Measurements from ENCODE around the gene GBP5. TPM values are rescaled to one million over a fixed set of nuclear protein-coding genes. Genes with fewer than 3 reads are reported as not detected.
"Not testable (repeated sequence)": the region's sequence is repeated elsewhere in the genome, so short reads cannot be mapped to it uniquely, and the experiment has no call there.

Gene GBP5
- total and polyA plus RNA-seq, 4 experiments from 2014 or later: 37.9 to 124 (median 77.7) TPM

DNA sequence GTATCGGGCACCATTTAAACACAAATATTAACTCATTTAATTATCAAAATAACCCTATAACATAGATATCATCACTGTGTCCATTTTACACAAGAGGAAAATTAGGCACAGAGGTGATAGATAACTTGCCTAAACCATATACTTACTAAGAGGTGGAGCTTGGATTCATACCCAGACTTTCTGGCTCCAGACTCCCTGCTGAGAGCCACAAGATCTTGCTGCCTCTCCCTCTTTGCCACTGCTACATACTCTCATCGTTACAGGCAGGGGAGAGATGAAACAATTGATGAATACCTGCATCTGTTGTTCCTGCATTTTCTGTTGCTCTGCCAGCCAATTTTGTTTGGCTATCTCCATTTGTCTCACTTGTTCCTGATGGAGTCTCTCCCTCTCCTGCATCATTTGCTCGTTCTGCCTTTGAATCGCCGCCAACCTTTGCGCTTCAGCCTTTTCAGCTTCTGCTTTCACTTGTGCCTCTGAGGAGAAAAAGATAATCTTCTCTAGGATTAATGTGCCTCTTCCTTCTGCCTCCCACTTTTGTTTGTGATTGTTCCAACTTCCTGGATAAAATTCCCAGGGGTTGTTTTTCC lies 10.6 kb downstream of the GBP5 start:
- no peaks in the 10 kb centered on the region for H3K27me3 ChIP-seq (ENCODE audit: insufficient read depth, low read length)
- H3K4me1 ChIP-seq (ENCODE audit: insufficient read depth, low read length): peaks cover 92% of the 10 kb centered on the region
- no peaks in the 10 kb centered on the region for H3K9me3 ChIP-seq (ENCODE audit: control insufficient read depth in 1 of 2, low read length in 2 of 2)
- peak overlapping the region in 1 of 2 donors; percentile 29 for H3K4me3 ChIP-seq (ENCODE audit: low read length in 2 of 2)
- no peak overlapping the region for H3K27ac ChIP-seq (ENCODE audit: low read depth, low read length)
- H3K9me3 Mint-ChIP-seq: peaks cover 0 to 6% (median 2%) of the 10 kb centered on the region in 8 donors
- POLR2A ChIA-PET (ENCODE audit: partially characterized antibody): interaction anchor here (0.9 to 6.3 kb wide), 2 partner anchors 12 to 135 kb away, joined by 3 to 72 read pairs; partner anchors contain the start of gene GBP5
- no peaks in the 10 kb centered on the region for H3K27me3 Mint-ChIP-seq
- H3K4me3 Mint-ChIP-seq: peak overlapping the region in 7 of 8 donors; percentile 32 to 74 (median 42)
- DNase-seq: no peak
- H3K4me1 Mint-ChIP-seq: peaks cover 58 to 75% (median 66%) of the 10 kb centered on the region in 4 donors
- intact Hi-C loops (cut with micrococcal nuclease): no loop called here
- peaks cover 51% of the 10 kb centered on the region for H3K36me3 ChIP-seq (ENCODE audit: insufficient read depth, low read length)
- H3K27ac Mint-ChIP-seq: peak overlapping the region; percentile 18 to 90 (median 75)
- CTCF ChIA-PET (ENCODE audit: partially characterized antibody): no interaction called here
- H3K36me3 Mint-ChIP-seq: peaks cover 66 to 76% of the 10 kb centered on the region in 2 donors

DNA sequence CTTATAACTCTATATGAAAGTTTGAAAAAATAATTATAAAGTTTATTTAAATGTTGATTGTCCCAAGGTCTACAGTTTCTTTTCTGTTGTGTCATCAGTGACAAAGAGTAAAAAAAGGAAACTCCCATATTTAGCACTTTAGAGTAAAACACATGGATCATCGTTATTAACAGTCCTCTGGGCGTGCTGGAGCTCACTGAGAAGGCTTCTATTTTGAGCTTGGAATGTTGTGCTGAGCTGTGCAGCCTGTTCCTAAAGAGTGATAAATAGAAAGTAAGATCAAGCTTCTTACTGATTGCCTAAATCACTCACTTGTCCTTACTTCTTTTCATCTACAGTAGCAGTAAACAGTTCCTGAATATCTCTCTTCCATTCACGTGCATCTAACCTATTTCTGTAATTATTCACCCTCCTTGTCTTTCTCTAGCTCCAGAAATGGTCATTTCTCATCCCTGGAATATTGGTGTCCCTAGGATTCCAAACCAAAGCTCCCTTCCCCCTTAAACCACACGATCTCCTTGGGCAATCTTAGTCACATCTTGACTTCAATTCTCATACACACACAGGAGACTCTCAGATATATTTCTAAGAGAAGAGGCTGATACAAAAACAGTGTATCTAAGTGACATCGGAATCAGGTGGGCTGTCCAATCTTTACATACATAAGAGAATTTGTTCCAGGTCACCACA lies 11.9 kb downstream of the GBP5 start:
- H3K9me3 Mint-ChIP-seq: peaks cover 0 to 8% (median 3%) of the 10 kb centered on the region in 8 donors
- no peak for DNase-seq
- ChIA-PET POLR2A (ENCODE audit: partially characterized antibody) (interaction anchor here (1.4 to 6.3 kb wide), 3 partner anchors 8 to 61 kb away, joined by 5 to 72 read pairs (median 21); partner anchors contain the start of genes GBP4 and GBP5), CTCF (ENCODE audit: partially characterized antibody) (interaction anchor here (0.6 to 1.5 kb wide), 5 partner anchors 9 to 277 kb away, joined by 3 to 6 read pairs (median 4); partner anchors contain the start of gene GBP4)
- peaks cover 51 to 68% (median 60%) of the 10 kb centered on the region in 4 donors for H3K4me1 Mint-ChIP-seq
- peak overlapping the region in 1 of 2 donors; percentile 14 for H3K4me3 ChIP-seq (ENCODE audit: low read length in 2 of 2)
- H3K36me3 Mint-ChIP-seq: peaks cover 60 to 71% of the 10 kb centered on the region in 2 donors
- intact Hi-C loops (cut with micrococcal nuclease): no loop called here
- H3K27me3 ChIP-seq (ENCODE audit: insufficient read depth, low read length): no peaks in the 10 kb centered on the region
- peak overlapping the region; percentile 3 for H3K27ac ChIP-seq (ENCODE audit: low read depth, low read length)
- peaks cover 85% of the 10 kb centered on the region for H3K4me1 ChIP-seq (ENCODE audit: insufficient read depth, low read length)
- H3K27ac Mint-ChIP-seq: peak overlapping the region; percentile 22 to 90 (median 82)
- no peaks in the 10 kb centered on the region for H3K27me3 Mint-ChIP-seq
- H3K4me3 Mint-ChIP-seq: peak overlapping the region in 7 of 8 donors; percentile 59 to 84 (median 72)
- no peaks in the 10 kb centered on the region for H3K9me3 ChIP-seq (ENCODE audit: control insufficient read depth in 1 of 2, low read length in 2 of 2)
- H3K36me3 ChIP-seq (ENCODE audit: insufficient read depth, low read length): peaks cover 43% of the 10 kb centered on the region

DNA sequence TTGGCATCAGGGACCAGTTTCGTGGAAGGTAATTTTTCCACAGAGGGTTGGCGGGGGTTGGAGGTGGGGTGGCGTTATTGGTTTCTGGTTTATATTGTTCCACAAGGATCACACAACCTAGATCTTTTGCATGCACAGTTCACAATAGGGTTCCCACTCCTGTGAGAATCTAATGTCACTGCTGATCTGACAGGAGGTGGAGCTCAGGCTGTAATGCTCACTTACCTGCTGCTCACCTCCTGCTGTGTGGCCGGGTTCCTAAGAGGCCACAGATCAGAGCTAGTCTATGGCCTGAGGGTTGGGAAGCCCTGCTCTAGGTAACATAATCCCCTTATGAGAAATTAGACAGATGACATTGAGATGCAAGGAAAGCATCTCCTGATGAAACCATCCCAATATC lies 12.6 kb downstream of the GBP5 start:
- peaks cover 0 to 8% (median 3%) of the 10 kb centered on the region in 8 donors for H3K9me3 Mint-ChIP-seq
- no peaks in the 10 kb centered on the region for H3K27me3 Mint-ChIP-seq
- peak overlapping the region; percentile 34 to 93 (median 89) for H3K27ac Mint-ChIP-seq
- intact Hi-C loops (cut with micrococcal nuclease): no loop called here
- H3K4me1 Mint-ChIP-seq: peaks cover 50 to 67% (median 60%) of the 10 kb centered on the region in 4 donors
- ChIA-PET POLR2A (ENCODE audit: partially characterized antibody) (interaction anchor here (0.5 to 6.3 kb wide), 8 partner anchors 8 to 227 kb away, joined by 3 to 72 read pairs (median 4); partner anchors contain the start of genes GBP4 and GBP5), CTCF (ENCODE audit: partially characterized antibody) (interaction anchor here (0.6 to 1.5 kb wide), 5 partner anchors 10 to 276 kb away, joined by 3 to 4 read pairs (median 3); partner anchors contain the start of gene GBP4)
- no peak for DNase-seq
- Histone ChIP-seq H3K27ac (ENCODE audit: low read depth, low read length) (peak overlapping the region; percentile 25), H3K27me3 (ENCODE audit: insufficient read depth, low read length) (no peaks in the 10 kb centered on the region), H3K4me1 (ENCODE audit: insufficient read depth, low read length) (peaks cover 83% of the 10 kb centered on the region), H3K4me3 (ENCODE audit: low read length in 2 of 2) (peak overlapping the region in 1 of 2 donors; percentile 38), H3K9me3 (ENCODE audit: control insufficient read depth in 1 of 2, low read length in 2 of 2) (no peaks in the 10 kb centered on the region), H3K36me3 (ENCODE audit: insufficient read depth, low read length) (peaks cover 40% of the 10 kb centered on the region)
- peaks cover 57 to 73% of the 10 kb centered on the region in 2 donors for H3K36me3 Mint-ChIP-seq
- peak overlapping the region; percentile 41 to 88 (median 79) for H3K4me3 Mint-ChIP-seq

DNA sequence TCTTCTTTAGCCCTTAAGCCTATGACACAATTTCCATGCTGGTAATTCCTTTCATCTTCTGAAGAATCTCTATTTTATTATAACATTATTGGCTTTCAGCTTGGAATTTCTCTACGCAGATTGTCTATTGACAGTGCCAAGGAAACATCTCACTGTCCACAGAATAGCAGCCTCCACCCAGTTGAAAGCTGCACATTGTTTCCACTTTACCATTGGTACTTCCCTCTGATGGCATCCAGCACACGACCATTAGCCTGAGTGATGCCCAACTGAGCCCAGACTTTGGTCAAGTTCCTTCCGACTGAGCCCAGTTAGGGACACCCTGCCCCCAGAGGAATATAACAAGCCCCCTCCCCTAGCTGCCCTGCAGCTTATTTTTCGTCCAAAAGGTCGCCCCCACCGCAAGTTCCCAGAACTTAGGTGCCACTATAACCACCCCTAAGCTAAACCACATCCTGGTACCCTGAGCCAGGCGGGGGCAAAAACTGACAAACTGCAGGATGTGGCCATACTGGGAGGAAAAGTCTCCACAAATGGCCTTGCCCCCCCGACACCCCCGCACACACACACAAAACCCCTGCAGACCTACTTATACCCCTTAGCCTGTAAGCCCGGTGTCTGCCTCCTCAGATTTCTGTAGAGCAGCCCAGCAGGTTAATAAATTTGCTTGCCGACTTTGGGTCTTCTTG lies 13.2 kb downstream of the GBP5 start:
- ChIA-PET POLR2A (ENCODE audit: partially characterized antibody) (interaction anchor here (0.5 to 6.3 kb wide), 13 partner anchors 9 to 237 kb away, joined by 3 to 72 read pairs (median 3); partner anchors contain the start of genes GBP4 and GBP5), CTCF (ENCODE audit: partially characterized antibody) (interaction anchor here (1.1 to 1.6 kb wide), 3 partner anchors 17 to 96 kb away, joined by 3 to 6 read pairs (median 3); no protein-coding TSS in a partner anchor)
- Mint-ChIP-seq H3K4me1 (peaks cover 50 to 73% (median 56%) of the 10 kb centered on the region in 4 donors), H3K36me3 (peaks cover 58 to 73% of the 10 kb centered on the region in 2 donors), H3K4me3 (peak overlapping the region; percentile 41 to 88 (median 79)), H3K27ac (peak overlapping the region; percentile 34 to 93 (median 89)), H3K27me3 (no peaks in the 10 kb centered on the region), H3K9me3 (peaks cover 0 to 8% (median 3%) of the 10 kb centered on the region in 8 donors)
- Histone ChIP-seq H3K27ac (ENCODE audit: low read depth, low read length) (peak overlapping the region; percentile 25), H3K27me3 (ENCODE audit: insufficient read depth, low read length) (no peaks in the 10 kb centered on the region), H3K4me3 (ENCODE audit: low read length in 2 of 2) (peak overlapping the region in 1 of 2 donors; percentile 38), H3K4me1 (ENCODE audit: insufficient read depth, low read length) (peaks cover 77% of the 10 kb centered on the region), H3K36me3 (ENCODE audit: insufficient read depth, low read length) (peaks cover 34% of the 10 kb centered on the region), H3K9me3 (ENCODE audit: control insufficient read depth in 1 of 2, low read length in 2 of 2) (no peaks in the 10 kb centered on the region)
- intact Hi-C loops (cut with micrococcal nuclease): loop anchor here (2.0 to 5.0 kb wide), 2 partner anchors 13 to 62 kb away; partner anchors contain the start of genes GBP4 and GBP5
- DNase-seq: peak; percentile 22 to 57 (median 39)

DNA sequence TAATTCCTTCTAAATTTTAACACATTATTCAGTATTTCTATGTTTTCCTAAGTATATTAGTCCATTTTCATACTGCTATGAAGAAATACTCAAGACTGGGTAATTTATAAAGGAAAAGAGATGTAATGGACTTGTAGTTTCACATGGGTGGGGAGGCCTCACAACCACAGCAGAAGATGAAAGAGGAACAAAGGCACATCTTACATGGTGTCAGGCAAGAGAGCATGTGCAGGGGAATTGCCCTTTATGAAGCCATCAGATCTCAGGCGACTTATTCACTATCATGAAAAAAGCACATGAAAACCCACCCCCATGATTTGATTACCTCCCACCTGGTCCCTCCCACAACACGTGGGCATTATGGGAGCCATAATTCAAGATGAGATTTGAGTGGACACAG lies 15.6 kb downstream of the GBP5 start:
- DNase-seq: no peak
- Mint-ChIP-seq H3K4me3 (peak overlapping the region in 2 of 8 donors; percentile 8 to 30), H3K4me1 (peaks cover 37 to 65% (median 46%) of the 10 kb centered on the region in 4 donors), H3K36me3 (peaks cover 54 to 67% of the 10 kb centered on the region in 2 donors), H3K27ac (peak overlapping the region in 4 of 7 donors; percentile 7 to 85 (median 10)), H3K27me3 (no peaks in the 10 kb centered on the region), H3K9me3 (peaks cover 0 to 17% (median 5%) of the 10 kb centered on the region in 8 donors)
- Histone ChIP-seq H3K36me3 (ENCODE audit: insufficient read depth, low read length) (peaks cover 10% of the 10 kb centered on the region), H3K27me3 (ENCODE audit: insufficient read depth, low read length) (no peaks in the 10 kb centered on the region), H3K4me3 (ENCODE audit: low read length in 2 of 2) (no peak overlapping the region), H3K27ac (ENCODE audit: low read depth, low read length) (no peak overlapping the region), H3K4me1 (ENCODE audit: insufficient read depth, low read length) (peaks cover 53% of the 10 kb centered on the region), H3K9me3 (ENCODE audit: control insufficient read depth in 1 of 2, low read length in 2 of 2) (no peaks in the 10 kb centered on the region)
- POLR2A ChIA-PET (ENCODE audit: partially characterized antibody): interaction anchor here (6.3 kb wide), 1 partner anchor 17 kb away, joined by 72 read pairs; the partner anchor contains the start of gene GBP5
- CTCF ChIA-PET (ENCODE audit: partially characterized antibody): no interaction called here
- intact Hi-C loops (cut with micrococcal nuclease): loop anchor here (5.0 kb wide), 1 partner anchor 60 kb away; the partner anchor contains the start of gene GBP4

DNA sequence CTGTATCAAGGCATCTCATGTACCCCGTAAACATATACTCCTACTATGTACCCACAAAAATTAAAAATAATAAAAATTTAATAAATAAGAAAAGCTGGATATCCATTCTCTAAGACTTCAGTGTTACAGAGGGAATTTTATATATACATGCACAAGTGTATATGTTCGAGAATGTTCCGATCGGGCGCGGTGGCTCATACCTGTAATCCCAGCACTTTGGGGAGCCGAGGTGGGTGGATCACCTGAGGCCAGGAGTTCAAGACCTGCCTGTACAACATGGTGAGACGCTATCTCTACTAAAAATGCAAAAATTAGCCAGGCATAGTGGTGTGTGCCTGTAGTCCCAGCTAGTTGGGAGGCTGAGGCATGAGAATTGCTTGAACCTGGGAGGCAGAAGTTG lies 17.1 kb downstream of the GBP5 start:
- H3K27me3 ChIP-seq (ENCODE audit: insufficient read depth, low read length); H3K27ac ChIP-seq (ENCODE audit: low read depth, low read length); DNase-seq; H3K4me3 Mint-ChIP-seq; H3K27me3 Mint-ChIP-seq; CTCF ChIA-PET (ENCODE audit: partially characterized antibody); H3K4me3 ChIP-seq (ENCODE audit: low read length in 2 of 2); H3K9me3 ChIP-seq (ENCODE audit: control insufficient read depth in 1 of 2, low read length in 2 of 2); H3K36me3 ChIP-seq (ENCODE audit: insufficient read depth, low read length); H3K27ac Mint-ChIP-seq: not testable (repeated sequence)
- Mint-ChIP-seq H3K9me3 (peaks cover 0 to 17% (median 6%) of the 10 kb centered on the region in 8 donors), H3K4me1 (peaks cover 32 to 63% (median 44%) of the 10 kb centered on the region in 4 donors), H3K36me3 (peaks cover 48 to 61% of the 10 kb centered on the region in 2 donors)
- H3K4me1 ChIP-seq (ENCODE audit: insufficient read depth, low read length): peaks cover 50% of the 10 kb centered on the region
- intact Hi-C loops (cut with micrococcal nuclease): loop anchor here (5.0 kb wide), 1 partner anchor 58 kb away; the partner anchor contains the start of gene GBP4
- POLR2A ChIA-PET (ENCODE audit: partially characterized antibody): interaction anchor here (1.0 kb wide), 1 partner anchor 58 kb away, joined by 3 read pairs; no protein-coding TSS in a partner anchor
